ENCODE results near the gene THY1. TPM values are rescaled to one million over a fixed set of nuclear protein-coding genes. Genes with fewer than 3 reads are reported as not detected.
A peak's percentile ranks its signal among the peaks of the same experiment; 100 is the strongest.

Gene THY1
- total and polyA plus RNA-seq, 2 of the 8 experiments (the other 6 are each of a cell fraction or from before 2014, with no cell fraction given) = 286 to 2,479 TPM

DNA sequence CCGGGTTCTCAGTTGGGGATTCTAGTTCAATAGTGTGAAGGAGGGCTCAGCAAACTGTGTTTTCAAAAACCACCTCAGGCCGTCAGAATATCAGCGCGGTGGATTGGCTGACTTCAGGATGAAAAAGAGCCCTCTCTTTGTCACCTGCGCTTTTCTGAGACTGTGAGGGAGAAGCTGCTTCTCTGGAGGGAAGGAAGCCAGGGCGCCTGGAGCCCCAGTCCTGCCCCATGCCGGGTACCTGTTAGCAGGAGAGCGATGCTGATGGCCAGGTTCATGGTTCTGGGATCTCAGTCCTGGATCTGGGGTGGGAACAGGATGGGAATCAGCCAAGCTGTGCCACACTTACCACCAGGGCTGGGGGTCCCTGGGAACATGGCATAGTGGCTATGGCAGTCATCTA lies 2.3 kb downstream of the THY1 start:
- H2BK15ac ChIP-seq (ENCODE audit: low read length) = peak overlapping the region; percentile 61; the same call in 1 of the 2 replicates
- H3K9ac ChIP-seq (replicated peaks in 1 of 4; ENCODE audit: extremely low read depth in 1 of 4, low read depth in 3 of 4, low read length in 3 of 4) = peak overlapping the region in 2 of 4 experiments; percentile 49 to 71; a peak in 4 of 7 replicates
- H3K4me2 ChIP-seq (ENCODE audit: insufficient read depth in 1 of 2, low read depth in 2 of 2, low read length in 2 of 2) = peak overlapping the region; percentile 75 to 90

More for the DNA sequence above, 2.3 kb downstream of the THY1 start:
- TF ChIP-seq POLR2AphosphoS5 (IDR thresholded peaks at IDR 0.05; ENCODE audit: low read depth, low read length) (peak; percentile 44; the same call in 1 of the 2 replicates), GTF2F1 (IDR thresholded peaks at IDR 0.05; ENCODE audit: borderline replicate concordance, low read depth, low read length) (no peak)
- H3K4ac ChIP-seq (replicated peaks; ENCODE audit: insufficient read length, low read depth, low read length) = peak overlapping the region; percentile 97
- ChIA-PET POLR2A (ENCODE audit: partially characterized antibody) (interaction anchor here (1.1 to 3.4 kb wide), 4 partner anchors 18 to 112 kb away, joined by 3 to 12 read pairs (median 4); partner anchors contain the start of gene USP2), CTCF (ENCODE audit: partially characterized antibody) (interaction anchor here (2.7 kb wide), 1 partner anchor 47 kb away, joined by 10 read pairs; no protein-coding TSS in a partner anchor)
- H4K20me1 ChIP-seq (replicated peaks in 1 of 2; ENCODE audit: control insufficient read depth in 1 of 2, insufficient read depth in 2 of 2, low read length in 2 of 2) = peaks cover 6 to 19% of the 10 kb centered on the region in 2 experiments
- H3K36me3 ChIP-seq (ENCODE audit: control insufficient read depth in 2 of 4, insufficient read depth in 4 of 4, low read length in 3 of 4) = peaks cover 19 to 28% (median 24%) of the 10 kb centered on the region in 4 experiments
- H2AK5ac ChIP-seq (ENCODE audit: low read depth, low read length) = peak overlapping the region; percentile 95; the same call in 1 of the 2 replicates
- peak overlapping the region; percentile 73; the same call in 1 of the 2 replicates for H3K27ac ChIP-seq (ENCODE audit: low read depth, low read length)
- H3K79me1 ChIP-seq (ENCODE audit: low read depth, low read length) = peaks cover 22% of the 10 kb centered on the region
- no peak overlapping the region for H4K8ac ChIP-seq (ENCODE audit: extremely low read depth, insufficient read depth, low read length)
- peaks cover 13 to 41% (median 26%) of the 10 kb centered on the region in 4 experiments for H3K4me1 ChIP-seq (replicated peaks in 1 of 4; ENCODE audit: control insufficient read depth in 3 of 4, insufficient read depth in 4 of 4, low read length in 3 of 4)
- peak overlapping the region; percentile 91 for H2BK120ac ChIP-seq (replicated peaks; ENCODE audit: low read depth, low read length)
- no peaks in the 10 kb centered on the region for H3K9me3 ChIP-seq (ENCODE audit: insufficient read depth in 2 of 2, low read depth in 1 of 2, low read length in 1 of 2)
- 83% methylated on average over 8 of the region's 8 CpGs; no CpG with 5 or more reads in 1 of the 2 experiments for WGBS, 2 experiments (ENCODE audit: extremely low coverage in 1 of 2, insufficient coverage in 1 of 2, insufficient read length in 1 of 2, insufficient replicate concordance in 2 of 2, low coverage in 1 of 2, low lambda C conversion rate in 2 of 2, missing lambda C conversion rate in 1 of 2)
- H3K79me2 ChIP-seq (ENCODE audit: control insufficient read depth in 1 of 2, insufficient read depth in 2 of 2, low read length in 2 of 2) = peaks cover 0 to 36% of the 10 kb centered on the region in 2 experiments; a peak in 2 of 4 replicates
- H4K5ac ChIP-seq (ENCODE audit: insufficient read length, low read depth, low read length) = no peak overlapping the region
- H2BK12ac ChIP-seq (ENCODE audit: low read depth, low read length) = peak overlapping the region; percentile 91; the same call in 1 of the 2 replicates
- FAIRE-seq (no peak), DNase-seq (ENCODE audit: low read depth in 1 of 2, low spot score in 2 of 2) (no peak)
- peak overlapping the region; percentile 96 for H4K91ac ChIP-seq (replicated peaks; ENCODE audit: insufficient read length, low read length)
- H3K14ac ChIP-seq (ENCODE audit: insufficient read length) = no peak overlapping the region
- H3K4me3 ChIP-seq (ENCODE audit: extremely low read depth in 1 of 4, insufficient read depth in 2 of 4, low read depth in 3 of 4, low read length in 4 of 4) = peak overlapping the region in 3 of 4 experiments; percentile 76 to 90 (median 89); a peak in 4 of 8 replicates
- no peak overlapping the region for H2AFZ ChIP-seq (ENCODE audit: low read length)
- H2BK5ac ChIP-seq (ENCODE audit: low read depth, low read length) = peak overlapping the region; percentile 96; the same call in 1 of the 2 replicates
- no peak overlapping the region for H3K23ac ChIP-seq (ENCODE audit: insufficient read length)
- peaks cover 12% of the 10 kb centered on the region for H3K23me2 ChIP-seq (ENCODE audit: low read depth, low read length)
- peak overlapping the region; percentile 85; the same call in 1 of the 2 replicates for H3K18ac ChIP-seq (ENCODE audit: extremely low read depth, low read length)
- 0 out of 2 replicates have a peak overlapping the region, but pooled peaks have one; percentile 8 for H2BK20ac ChIP-seq (ENCODE audit: low read length)
- H3K56ac ChIP-seq (replicated peaks; ENCODE audit: insufficient read length, low read depth, low read length) = peak overlapping the region; percentile 70
- no peaks in the 10 kb centered on the region; a peak in 1 of 7 replicates for H3K27me3 ChIP-seq (replicated peaks in 1 of 4; ENCODE audit: control insufficient read depth in 3 of 4, extremely low read depth in 1 of 4, insufficient read depth in 3 of 4, low read length in 3 of 4)
